H1 (cell line): Measurements from ENCODE around the gene SLC39A7. TPM values are rescaled to one million over a fixed set of nuclear protein-coding genes. Genes with fewer than 3 reads are reported as not detected.

Experiments
- CHD2 ChIP-seq: IDR thresholded peaks from 2 replicates; pipeline ENCODE4 v1.6.1; 2012; ENCODE audit warnings: low read length, improper control_type of control experiment
- CHD7 ChIP-seq: fragments of 300-600 bp; sonication (generic); IDR thresholded peaks from 2 replicates; pipeline ENCODE4 v1.7.1; 2012; ENCODE audit warnings: low read length, moderate library complexity, mild to moderate bottlenecking, inconsistent platforms; ENCODE audit not compliant: insufficient replicate concordance
- GABPA ChIP-seq: IDR thresholded peaks from 2 replicates; pipeline ENCODE4 v1.6.1; 2011; ENCODE audit warnings: mild to moderate bottlenecking, low read length, moderate library complexity, borderline replicate concordance; ENCODE audit not compliant: insufficient read depth
- HDAC2 ChIP-seq, 2 experiments: fragments of 300-600 bp in 1 of 2; sonication (generic) in 1 of 2; IDR thresholded peaks; 2 replicates each; pipeline ENCODE4 v1.6.1; 2011 to 2012; ENCODE audit warnings: low read depth in 2 of 2, low read length in 2 of 2, mild to moderate bottlenecking in 2 of 2, moderate library complexity in 2 of 2, borderline replicate concordance in 1 of 2, inconsistent platforms in 1 of 2
- JUND ChIP-seq: IDR thresholded peaks from 2 replicates; pipeline ENCODE4 v1.6.1; 2011; ENCODE audit warnings: mild to moderate bottlenecking, improper control_type of control experiment, low read length
- KDM5A ChIP-seq: fragments of 200-600 bp; IDR thresholded peaks from 2 replicates; pipeline ENCODE4 v1.7.1; 2012; ENCODE audit warnings: mild to moderate bottlenecking, low read length, inconsistent platforms, mixed read lengths
- MAFK ChIP-seq: IDR thresholded peaks from 2 replicates; pipeline ENCODE4 v1.6.1; 2012; ENCODE audit warnings: low read depth, mild to moderate bottlenecking, improper control_type of control experiment, low read length
- RNF2 ChIP-seq: fragments of 200-900, 300-1000 bp; sonication (generic); IDR thresholded peaks from 2 replicates; pipeline ENCODE4 v1.7.1; 2016; ENCODE audit warnings: borderline replicate concordance, low read depth, mild to moderate bottlenecking, antibody characterized with exemption, low read length; ENCODE audit not compliant: poor library complexity, severe bottlenecking; ENCODE audit errors: missing control alignments
- SIRT6 ChIP-seq: IDR thresholded peaks from one replicate; pipeline ENCODE4 v1.7.1; 2012; ENCODE audit warnings: low read length, inconsistent platforms
- SRF ChIP-seq: IDR thresholded peaks from 2 replicates; pipeline ENCODE4 v1.6.1; 2011; ENCODE audit warnings: mild to moderate bottlenecking, low read depth, low read length, moderate library complexity
- TAF7 ChIP-seq: optimal IDR thresholded peaks from 2 replicates; pipeline ENCODE3; 2011; ENCODE audit warnings: low read depth, mild to moderate bottlenecking, inconsistent platforms, low read length, moderate library complexity, borderline replicate concordance
- TEAD4 ChIP-seq: IDR thresholded peaks from 2 replicates; pipeline ENCODE4 v1.6.1; 2012; ENCODE audit warnings: low read depth, low read length, inconsistent platforms, mixed read lengths
- polyA plus RNA-seq, 7 experiments: library from polyadenylated mRNA; depleted of rRNA in 3 of 7; stranded (reverse) in 5 of 7; unstranded in 2 of 7; fragments of >200 nt in 5 of 7; fragments of 200-250 nt in 2 of 7; gene quantifications; 1 replicate in 5 of 7; 2 replicates in 1 of 7; 4 replicates in 1 of 7; pipeline versions ENCODE4 v1.2.1 to v1.2.3, GENCODE V29; 2011 to 2013; ENCODE audit warnings: missing spikeins in 2 of 7, mixed read lengths in 2 of 7
- total RNA-seq: library from RNA; stranded (reverse); fragmentation: NEBNext Ultra II Directional; extraction: Animal tissue kit (Norgen Biotek cat#: 25700); gene quantifications from 2 replicates; pipeline ENCODE4 v1.2.1, GENCODE V29; 2021

SLC39A7 gene
- total and polyA plus RNA-seq, 2 of the 8 experiments (the other 6 are each of a cell fraction or from before 2014, with no cell fraction given), result 63.3 to 123 TPM

GRCh38 chr6:33193619-33194018 lies 7.0 kb upstream of the SLC39A7 start (continued):
- TF ChIP-seq CHD7 (no peak), RNF2 (no peak), HDAC2 (IDR thresholded peaks at IDR 0.05; ENCODE audit: borderline replicate concordance in 1 of 2, low read depth in 2 of 2, low read length in 2 of 2) (no peak), GABPA (no peak), TEAD4 (no peak), JUND (no peak), SIRT6 (no peak), KDM5A (no peak), SRF (no peak), TAF7 (no peak), MAFK (no peak), CHD2 (no peak)
- TF ChIP-seq, all 59 proteins: peak for 0
